Trophoblast cell (in vitro differentiated cells and primary cell): ENCODE data around the gene ADPGK.
A peak's percentile ranks its signal among the peaks of the same experiment; 100 is the strongest.

Source experiments
- DNase-seq, 2 donors: peaks; one replicate each; pipeline ENCODE4 v3.0.0-alpha.2; 2016
- H2AFZ ChIP-seq: 2 replicates; pipeline ENCODE4 v1.6.1; 2013; ENCODE audit warnings: low read length, moderate library complexity, mild to moderate bottlenecking; ENCODE audit not compliant: insufficient read depth, poor library complexity
- H2AK5ac ChIP-seq: 2 replicates; pipeline ENCODE4 v1.6.1; 2013; ENCODE audit warnings: mild to moderate bottlenecking, low read length
- H2BK120ac ChIP-seq: 2 replicates; pipeline ENCODE4 v1.6.1; 2013; ENCODE audit warnings: low read length, mild to moderate bottlenecking, moderate library complexity; ENCODE audit not compliant: insufficient read depth, poor library complexity
- H2BK12ac ChIP-seq: 2 replicates; pipeline ENCODE4 v1.6.1; 2013; ENCODE audit warnings: mild to moderate bottlenecking, low read length, moderate library complexity
- H2BK5ac ChIP-seq: 2 replicates; pipeline ENCODE4 v1.6.1; 2013; ENCODE audit warnings: low read length, low read depth, moderate library complexity, mild to moderate bottlenecking; ENCODE audit not compliant: poor library complexity
- H3K14ac ChIP-seq: 2 replicates; pipeline ENCODE4 v1.6.1; 2013; ENCODE audit warnings: mild to moderate bottlenecking, low read length
- H3K18ac ChIP-seq: 2 replicates; pipeline ENCODE4 v1.6.1; 2013; ENCODE audit warnings: mild to moderate bottlenecking, low read length
- H3K23ac ChIP-seq: 2 replicates; pipeline ENCODE4 v1.6.1; 2013; ENCODE audit warnings: low read length
- H3K27ac ChIP-seq: 2 replicates; pipeline ENCODE4 v1.5.1; 2013; ENCODE audit warnings: low read depth, mild to moderate bottlenecking, inconsistent platforms, low read length, moderate library complexity
- H3K27me3 ChIP-seq: 2 replicates; pipeline ENCODE4 v1.6.1; 2013; ENCODE audit warnings: inconsistent platforms, mild to moderate bottlenecking, low read length, moderate library complexity; ENCODE audit not compliant: insufficient read depth
- H3K36me3 ChIP-seq, 2 experiments: 1 replicate in 1 of 2; 2 replicates in 1 of 2; pipeline ENCODE4 v1.6.1; 2013; ENCODE audit warnings: low read length in 2 of 2, mild to moderate bottlenecking in 2 of 2, moderate library complexity in 1 of 2; ENCODE audit not compliant: insufficient read depth in 2 of 2, control insufficient read depth in 1 of 2
- H3K4ac ChIP-seq: 2 replicates; pipeline ENCODE4 v1.6.1; 2013; ENCODE audit warnings: low read depth, mild to moderate bottlenecking, low read length, moderate library complexity
- H3K4me1 ChIP-seq, 2 experiments: 1 replicate in 1 of 2; 2 replicates in 1 of 2; pipeline ENCODE4 v1.6.1; 2013; ENCODE audit warnings: low read length in 2 of 2, mild to moderate bottlenecking in 2 of 2, moderate library complexity in 1 of 2; ENCODE audit not compliant: insufficient read depth in 2 of 2, control insufficient read depth in 1 of 2
- H3K4me2 ChIP-seq: 2 replicates; pipeline ENCODE4 v1.6.1; 2013; ENCODE audit warnings: inconsistent platforms, mild to moderate bottlenecking, low read length, moderate library complexity
- H3K4me3 ChIP-seq: 2 replicates; pipeline ENCODE4 v1.5.1; 2013; ENCODE audit warnings: mild to moderate bottlenecking, low read depth, low read length, inconsistent platforms
- H3K79me1 ChIP-seq: one replicate; pipeline ENCODE4 v1.6.1; 2013; ENCODE audit warnings: low read length
- H3K79me2 ChIP-seq: 2 replicates; pipeline ENCODE4 v1.6.1; 2013; ENCODE audit warnings: low read length, mild to moderate bottlenecking; ENCODE audit not compliant: control insufficient read depth, insufficient read depth, poor library complexity
- H3K9ac ChIP-seq: 2 replicates; pipeline ENCODE4 v1.6.1; 2013; ENCODE audit warnings: mild to moderate bottlenecking, low read length
- H3K9me3 ChIP-seq: 2 replicates; pipeline ENCODE4 v1.6.1; 2013; ENCODE audit warnings: low read depth, mild to moderate bottlenecking, control low read depth, inconsistent platforms, low read length; ENCODE audit not compliant: insufficient read depth
- H4K12ac ChIP-seq: 2 replicates; pipeline ENCODE4 v1.6.1; 2013; ENCODE audit warnings: low read depth, mild to moderate bottlenecking, low read length, moderate library complexity
- H4K8ac ChIP-seq: 2 replicates; pipeline ENCODE4 v1.6.1; 2013; ENCODE audit warnings: low read depth, mild to moderate bottlenecking, low read length, moderate library complexity
- H4K91ac ChIP-seq: one replicate; pipeline ENCODE4 v1.6.1; 2013; ENCODE audit warnings: low read depth, mild to moderate bottlenecking, low read length, moderate library complexity
- whole genome bisulfite sequencing: extraction: QIAGEN DNeasy Blood & Tissue Kit; methylation state at CpG from one replicate; pipeline ENCODE4 v1.1.7; 2013; ENCODE audit warnings: missing lambda C conversion rate; ENCODE audit not compliant: insufficient read length, insufficient coverage; ENCODE audit errors: extremely low coverage; 5-methylcytosine and 5-hydroxymethylcytosine counted together

ADPGK gene

GRCh38 chr15:72796515-72797337 lies 13.2 kb upstream of the ADPGK start:
- no peak overlapping the region for H3K18ac ChIP-seq
- no peaks in the 10 kb centered on the region for H3K36me3 ChIP-seq
- H3K9ac ChIP-seq, result peak overlapping the region; percentile 11
- H2AFZ ChIP-seq, result peak overlapping the region; percentile 32
- H2BK12ac ChIP-seq, result peak overlapping the region; percentile 26
- no peak overlapping the region for H3K4ac ChIP-seq
- H2BK5ac ChIP-seq, result no peak overlapping the region
- no peaks in the 10 kb centered on the region for H3K79me1 ChIP-seq
- H3K79me2 ChIP-seq, result no peaks in the 10 kb centered on the region
- H3K4me3 ChIP-seq, result peak overlapping the region; percentile 64
- no peak overlapping the region for H3K27ac ChIP-seq
- no peak overlapping the region for H2AK5ac ChIP-seq
- H3K9me3 ChIP-seq, result peaks cover 3% of the 10 kb centered on the region
- H3K23ac ChIP-seq, result no peak overlapping the region
- H2BK120ac ChIP-seq, result no peak overlapping the region
- peak overlapping the region; percentile 76 for H3K4me2 ChIP-seq
- H4K91ac ChIP-seq, result peak overlapping the region; percentile 7
- H3K27me3 ChIP-seq, result no peaks in the 10 kb centered on the region
- peak overlapping the region; percentile 3 for H3K14ac ChIP-seq
- H4K12ac ChIP-seq, result peak overlapping the region; percentile 5
- H4K8ac ChIP-seq, result peak overlapping the region; percentile 72
- no CpG with 5 or more reads among the region's 72 CpGs for WGBS
- H3K4me1 ChIP-seq, result peaks cover 3 to 4% of the 10 kb centered on the region in 2 experiments
- peak; percentile 20 to 60 for DNase-seq

- Histone ChIP-seq H3K9ac (no peak overlapping the region), H3K14ac (no peak overlapping the region), H3K27me3 (no peaks in the 10 kb centered on the region), H3K4ac (no peak overlapping the region), H3K4me2 (peak overlapping the region; percentile 76), H3K9me3 (peaks cover 3% of the 10 kb centered on the region), H4K91ac (no peak overlapping the region), H4K12ac (no peak overlapping the region), H2BK120ac (no peak overlapping the region), H3K18ac (no peak overlapping the region), H3K79me2 (no peaks in the 10 kb centered on the region), H3K4me3 (peak overlapping the region; percentile 23), H2AK5ac (no peak overlapping the region), H3K27ac (no peak overlapping the region), H2BK12ac (no peak overlapping the region), H2BK5ac (no peak overlapping the region), H2AFZ (no peak overlapping the region), H3K36me3 (no peaks in the 10 kb centered on the region), H3K79me1 (no peaks in the 10 kb centered on the region), H3K4me1 (peaks cover 3 to 4% of the 10 kb centered on the region in 2 experiments), H3K23ac (no peak overlapping the region), H4K8ac (no peak overlapping the region)
- no CpG with 5 or more reads among the region's 7 CpGs for WGBS
- no peak for DNase-seq
Measured at GRCh38 chr15:72796210-72796514, 12.6 kb upstream of the ADPGK start.

- Histone ChIP-seq H3K79me1 (no peaks in the 10 kb centered on the region), H2BK5ac (no peak overlapping the region), H3K4me3 (no peak overlapping the region), H3K4ac (no peak overlapping the region), H2AK5ac (no peak overlapping the region), H2AFZ (no peak overlapping the region), H4K91ac (no peak overlapping the region), H3K9me3 (peaks cover 3% of the 10 kb centered on the region), H3K79me2 (no peaks in the 10 kb centered on the region), H3K27ac (no peak overlapping the region), H3K23ac (no peak overlapping the region), H3K27me3 (no peaks in the 10 kb centered on the region), H3K18ac (no peak overlapping the region), H3K36me3 (no peaks in the 10 kb centered on the region), H3K14ac (no peak overlapping the region), H2BK120ac (no peak overlapping the region), H4K12ac (no peak overlapping the region), H3K4me1 (peaks cover 3 to 4% of the 10 kb centered on the region in 2 experiments), H4K8ac (no peak overlapping the region), H3K4me2 (no peak overlapping the region), H3K9ac (no peak overlapping the region), H2BK12ac (no peak overlapping the region)
- DNase-seq, result no peak
- no CpG with 5 or more reads among the region's 7 CpGs for WGBS
Measured at GRCh38 chr15:72793766-72794660, 10.5 kb upstream of the ADPGK start.

GRCh38 chr15:72792431-72792830 lies 8.9 kb upstream of the ADPGK start:
- Histone ChIP-seq H3K9ac (no peak overlapping the region), H3K9me3 (peaks cover 3% of the 10 kb centered on the region), H4K91ac (no peak overlapping the region), H3K18ac (no peak overlapping the region), H2BK12ac (no peak overlapping the region), H3K14ac (no peak overlapping the region), H3K4me1 (peaks cover 3 to 4% of the 10 kb centered on the region in 2 experiments), H2AK5ac (no peak overlapping the region), H4K12ac (no peak overlapping the region), H3K4me3 (no peak overlapping the region), H3K4me2 (no peak overlapping the region), H3K36me3 (no peaks in the 10 kb centered on the region), H3K27me3 (no peaks in the 10 kb centered on the region), H3K27ac (no peak overlapping the region), H3K4ac (no peak overlapping the region), H2BK5ac (no peak overlapping the region), H4K8ac (no peak overlapping the region), H3K79me2 (no peaks in the 10 kb centered on the region), H3K79me1 (no peaks in the 10 kb centered on the region), H2BK120ac (no peak overlapping the region), H2AFZ (no peak overlapping the region), H3K23ac (no peak overlapping the region)
- DNase-seq, result no peak
- WGBS, result no CpG with 5 or more reads among the region's 2 CpGs
